Right lobe of liver (tissue), 4 donors: ENCODE measurements around the gene PRCC.

Experiments used
- POLR2A ChIP-seq: fragments of 450-650 bp; IDR thresholded peaks from one replicate; pipeline ENCODE4 v1.6.1; 2017; ENCODE audit warnings: antibody characterized with exemption, mild to moderate bottlenecking
- TF ChIP-seq, protein P1 (sequence below), 4 donors: fragments of 200-600 bp in 3 of 4; fragments of 450-650 bp in 1 of 4; IDR thresholded peaks; one replicate each; pipeline versions ENCODE4 v1.5.1 to v1.8.0; 2016 to 2022; ENCODE audit warnings: antibody characterized with exemption in 4 of 4, mild to moderate bottlenecking in 2 of 4
- donor health status: DM: no; HTN: no; CAD: no.
- donor health status: DM: no; HTN: no; CAD: no.
- donor health status: DM: no; HTN: yes; CAD: no.

- TF ChIP-seq, protein P1, sequence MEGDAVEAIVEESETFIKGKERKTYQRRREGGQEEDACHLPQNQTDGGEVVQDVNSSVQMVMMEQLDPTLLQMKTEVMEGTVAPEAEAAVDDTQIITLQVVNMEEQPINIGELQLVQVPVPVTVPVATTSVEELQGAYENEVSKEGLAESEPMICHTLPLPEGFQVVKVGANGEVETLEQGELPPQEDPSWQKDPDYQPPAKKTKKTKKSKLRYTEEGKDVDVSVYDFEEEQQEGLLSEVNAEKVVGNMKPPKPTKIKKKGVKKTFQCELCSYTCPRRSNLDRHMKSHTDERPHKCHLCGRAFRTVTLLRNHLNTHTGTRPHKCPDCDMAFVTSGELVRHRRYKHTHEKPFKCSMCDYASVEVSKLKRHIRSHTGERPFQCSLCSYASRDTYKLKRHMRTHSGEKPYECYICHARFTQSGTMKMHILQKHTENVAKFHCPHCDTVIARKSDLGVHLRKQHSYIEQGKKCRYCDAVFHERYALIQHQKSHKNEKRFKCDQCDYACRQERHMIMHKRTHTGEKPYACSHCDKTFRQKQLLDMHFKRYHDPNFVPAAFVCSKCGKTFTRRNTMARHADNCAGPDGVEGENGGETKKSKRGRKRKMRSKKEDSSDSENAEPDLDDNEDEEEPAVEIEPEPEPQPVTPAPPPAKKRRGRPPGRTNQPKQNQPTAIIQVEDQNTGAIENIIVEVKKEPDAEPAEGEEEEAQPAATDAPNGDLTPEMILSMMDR (IDR thresholded peaks at IDR 0.05), result no peak
- no peak for TF ChIP-seq POLR2A
Observed at GRCh38 chr1:156809711-156810366, 42.5 kb downstream of the PRCC start.
